Activated T-helper 1 cell treated with anti-CD3 and anti-CD28 coated beads, Interleukin-12 subunit alpha, Interleukin-12 subunit beta, Interleukin-2, Interleukin-4 antibody, amounts not matched to agents 30 ng/mL and 10 ng/mL and 1 ng/mL, durations not matched to agents 14 hours and 24 hours and 36 hours (primary cell): ENCODE measurements around the gene MPP4. TPM values are rescaled to one million over a fixed set of nuclear protein-coding genes. Genes with fewer than 3 reads are reported as not detected.
"Not testable (repeated sequence)": the region's sequence is repeated elsewhere in the genome, so short reads cannot be mapped to it uniquely, and the experiment has no call there.

ENCODE experiments used
- DNase-seq: peaks from one replicate; pipeline ENCODE4 v3.0.0; 2021; ENCODE audit warnings: low spot score
- H3K27ac Mint-ChIP-seq: one replicate; pipeline ENCODE4 v1.8.0; 2021; ENCODE audit warnings: mild to moderate bottlenecking, mixed read lengths
- H3K27me3 Mint-ChIP-seq: one replicate; pipeline ENCODE4 v1.8.0; 2022; ENCODE audit warnings: mild to moderate bottlenecking, moderate library complexity, mixed read lengths; ENCODE audit not compliant: insufficient read depth
- H3K36me3 Mint-ChIP-seq: one replicate; pipeline ENCODE4 v1.8.0; 2021; ENCODE audit warnings: low read depth, mixed read lengths
- H3K4me1 Mint-ChIP-seq: one replicate; pipeline ENCODE4 v1.8.0; 2021; ENCODE audit warnings: low read depth, mixed read lengths
- H3K4me3 Mint-ChIP-seq: one replicate; pipeline ENCODE4 v1.8.0; 2021; ENCODE audit warnings: mild to moderate bottlenecking, moderate library complexity, mixed read lengths
- H3K9me3 Mint-ChIP-seq: one replicate; pipeline ENCODE4 v1.8.0; 2021; ENCODE audit warnings: mixed read lengths
- intact Hi-C: fragments of 100-400 bp; cut with micrococcal nuclease; formaldehyde crosslinking; loops from one replicate; pipeline ENCODE4 v1.15.1; 2024
- total RNA-seq: library from RNA; stranded (reverse); gene quantifications from 2 replicates; pipeline ENCODE4 v1.2.3, GENCODE V29; 2022

MPP4 gene
- total RNA-seq, 1 donor from 2014 or later, result not detected

DNA sequence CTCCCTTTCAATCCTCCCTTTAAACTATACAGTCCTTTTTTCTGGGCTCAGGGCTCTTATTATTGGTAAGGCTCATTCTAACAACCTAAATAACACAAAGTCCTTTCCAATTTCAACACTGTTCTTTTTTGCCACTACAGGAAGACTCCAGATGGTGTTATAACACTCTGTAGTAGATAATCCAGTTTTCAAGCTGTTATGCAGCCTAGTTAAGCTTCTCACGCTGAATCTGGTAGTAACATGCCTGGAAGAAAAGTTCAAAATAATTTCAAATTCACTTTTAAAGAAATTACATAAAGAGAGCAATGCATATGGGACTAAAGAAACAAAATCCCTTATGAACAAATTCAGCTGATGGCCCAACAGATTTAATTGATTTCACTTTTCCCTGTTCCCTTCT, 3.2 kb upstream of the MPP4 start:
- no peak for DNase-seq
- intact Hi-C loops, result loop anchor here (1.0 kb wide), 1 partner anchor 21 kb away; no protein-coding TSS in a partner anchor
- H3K27ac Mint-ChIP-seq, result no peak overlapping the region
- peaks cover 10% of the 10 kb centered on the region for H3K36me3 Mint-ChIP-seq
- H3K9me3 Mint-ChIP-seq, result no peaks in the 10 kb centered on the region
- H3K4me3 Mint-ChIP-seq, result no peak overlapping the region
- no peaks in the 10 kb centered on the region for H3K4me1 Mint-ChIP-seq
- H3K27me3 Mint-ChIP-seq, result no peaks in the 10 kb centered on the region

DNA sequence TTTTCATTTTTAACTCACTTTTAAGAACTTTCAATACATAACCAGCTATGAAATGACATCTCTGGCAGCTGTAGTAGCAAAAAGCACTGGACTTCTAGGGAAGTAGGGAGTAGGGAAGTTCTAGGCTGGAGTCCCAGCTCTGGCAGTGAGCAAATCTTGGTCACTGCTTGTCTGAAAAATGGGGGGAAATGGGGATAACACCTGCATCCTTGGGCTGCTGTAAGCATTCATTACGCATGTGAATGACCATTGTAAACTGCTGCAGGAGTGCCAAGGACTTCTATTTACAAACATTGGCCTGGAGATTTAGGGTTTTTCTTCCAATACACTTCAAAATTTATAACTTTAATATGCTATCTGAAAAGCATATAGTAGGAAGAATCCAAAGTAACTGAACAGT, 972 bp upstream of the MPP4 start:
- no peak for DNase-seq
- intact Hi-C loops, result no loop called here
- Mint-ChIP-seq H3K27ac (no peak overlapping the region), H3K4me1 (no peaks in the 10 kb centered on the region), H3K27me3 (no peaks in the 10 kb centered on the region), H3K4me3 (no peak overlapping the region), H3K9me3 (no peaks in the 10 kb centered on the region), H3K36me3 (peaks cover 8% of the 10 kb centered on the region)

DNA sequence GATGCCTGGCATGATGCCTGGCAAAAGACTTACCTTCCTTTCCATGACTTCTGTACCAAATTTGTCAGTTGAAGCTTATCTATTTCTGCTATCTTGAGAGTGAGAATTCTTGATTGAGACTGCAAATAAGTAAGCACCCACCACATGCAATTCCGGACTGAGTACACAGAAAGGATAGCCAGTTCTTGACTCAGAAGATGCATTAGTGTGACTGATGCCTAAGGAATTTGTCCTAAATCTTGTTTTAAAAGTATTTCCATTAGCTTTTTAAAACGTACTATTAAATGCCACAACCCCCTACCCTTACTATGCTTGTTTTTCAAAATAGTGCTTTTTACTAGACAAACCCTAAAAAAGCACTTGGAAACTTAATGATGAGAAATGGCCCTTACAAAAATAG, 545 bp downstream of the MPP4 start:
- H3K4me3 Mint-ChIP-seq, result no peak overlapping the region
- H3K9me3 Mint-ChIP-seq, result no peaks in the 10 kb centered on the region
- intact Hi-C loops, result no loop called here
- no peak overlapping the region for H3K27ac Mint-ChIP-seq
- H3K27me3 Mint-ChIP-seq, result no peaks in the 10 kb centered on the region
- no peaks in the 10 kb centered on the region for H3K4me1 Mint-ChIP-seq
- no peak for DNase-seq
- H3K36me3 Mint-ChIP-seq, result peaks cover 2% of the 10 kb centered on the region

DNA sequence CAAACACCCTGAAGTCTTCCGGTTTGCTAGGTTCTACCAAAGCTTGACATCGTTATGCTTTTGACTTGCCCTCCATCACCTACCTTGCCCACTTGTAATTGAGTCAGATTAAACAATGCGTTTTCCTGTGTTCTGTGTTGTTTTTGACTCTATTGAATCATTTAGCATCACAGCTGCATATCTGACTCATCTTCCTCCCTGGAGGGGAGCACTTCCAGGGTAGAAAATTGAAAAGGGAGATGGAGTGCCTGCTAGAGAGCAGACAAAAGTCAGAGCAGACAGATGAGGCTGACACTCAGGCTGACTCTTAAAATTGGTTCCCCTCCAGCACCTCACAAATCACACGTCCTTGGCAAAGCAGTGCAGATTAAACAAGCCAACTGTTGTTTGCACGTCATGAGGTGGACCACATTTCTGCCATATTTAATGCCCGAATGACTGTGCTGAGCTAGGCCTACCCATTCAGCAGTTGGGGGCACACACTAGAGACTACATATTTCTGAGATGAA, 2.2 kb downstream of the MPP4 start:
- intact Hi-C loops, result no loop called here
- peaks cover 2% of the 10 kb centered on the region for H3K36me3 Mint-ChIP-seq
- no peak overlapping the region for H3K27ac Mint-ChIP-seq
- H3K4me3 Mint-ChIP-seq, result no peak overlapping the region
- H3K9me3 Mint-ChIP-seq, result no peaks in the 10 kb centered on the region
- peaks cover 1% of the 10 kb centered on the region for H3K27me3 Mint-ChIP-seq
- H3K4me1 Mint-ChIP-seq, result no peaks in the 10 kb centered on the region
- no peak for DNase-seq

DNA sequence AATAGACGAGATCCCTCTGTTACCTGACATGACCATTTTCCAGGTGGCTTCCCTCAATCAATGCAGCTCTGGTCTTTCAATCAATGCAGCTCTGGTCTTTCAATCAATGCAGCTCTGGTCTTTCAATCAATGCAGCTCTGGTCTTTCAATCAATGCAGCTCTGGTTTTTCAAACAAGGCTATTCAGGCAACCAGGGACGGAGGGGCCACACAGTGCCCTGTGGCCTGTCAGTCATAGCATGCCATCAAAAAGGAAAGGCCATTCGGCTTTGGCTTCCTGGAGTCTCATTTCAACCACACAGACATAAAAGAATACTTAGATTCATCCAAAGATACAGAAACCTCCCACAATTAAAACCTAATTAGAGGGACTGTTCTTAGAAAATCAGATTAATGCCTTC, 13.3 kb downstream of the MPP4 start:
- intact Hi-C loops, result no loop called here
- H3K4me1 Mint-ChIP-seq, result no peaks in the 10 kb centered on the region
- no peak for DNase-seq
- no peak overlapping the region for H3K4me3 Mint-ChIP-seq
- H3K27me3 Mint-ChIP-seq, result peaks cover 26% of the 10 kb centered on the region
- H3K36me3 Mint-ChIP-seq, result no peaks in the 10 kb centered on the region
- no peak overlapping the region for H3K27ac Mint-ChIP-seq
- H3K9me3 Mint-ChIP-seq, result no peaks in the 10 kb centered on the region

DNA sequence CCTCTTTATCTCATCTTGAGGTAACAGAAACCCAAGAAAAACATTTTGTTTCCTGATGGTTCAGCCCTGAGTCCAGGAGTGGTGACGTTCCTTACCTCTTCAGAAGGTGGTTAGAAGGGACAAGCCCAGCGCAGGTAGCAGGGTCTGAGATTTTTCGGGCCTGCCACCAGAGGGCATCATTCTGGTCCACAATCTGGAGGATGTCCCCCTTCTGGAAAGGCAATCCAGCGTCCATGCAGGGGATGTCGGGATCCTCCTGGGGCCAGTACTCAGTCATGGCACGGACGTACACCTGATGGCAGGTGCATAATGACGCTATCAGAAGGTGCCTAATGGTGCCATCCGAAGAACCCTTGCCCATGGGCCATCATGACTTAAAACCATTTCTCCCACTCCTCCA, 17.7 kb downstream of the MPP4 start:
- intact Hi-C loops, result no loop called here
- no peak overlapping the region for H3K4me3 Mint-ChIP-seq
- DNase-seq, result no peak

DNA sequence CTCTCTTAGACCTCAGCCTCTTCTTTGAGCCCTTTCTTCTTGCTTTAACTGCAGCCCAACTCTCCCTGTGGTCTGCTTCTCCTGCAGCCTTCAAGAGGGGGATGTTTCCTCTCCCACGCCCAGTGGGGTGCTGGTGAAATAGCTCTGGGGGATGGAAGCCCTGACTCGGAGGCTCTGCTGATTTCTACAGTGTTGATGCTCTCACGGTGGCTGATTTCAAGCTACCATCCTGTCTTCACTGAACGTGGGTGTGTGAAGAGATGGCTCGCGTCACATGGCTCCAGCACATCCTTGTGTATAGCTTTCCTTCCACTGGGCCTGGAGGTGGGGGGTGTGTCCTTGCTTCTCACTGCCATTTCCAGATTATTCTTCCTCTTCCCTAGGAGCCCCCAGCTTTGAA, 20.0 kb downstream of the MPP4 start:
- no peak for DNase-seq
- Mint-ChIP-seq H3K36me3 (no peaks in the 10 kb centered on the region), H3K27me3 (peaks cover 9% of the 10 kb centered on the region), H3K4me1 (no peaks in the 10 kb centered on the region), H3K4me3 (no peak overlapping the region), H3K9me3 (no peaks in the 10 kb centered on the region), H3K27ac (no peak overlapping the region)
- intact Hi-C loops, result no loop called here

More for the DNA sequence above, 17.7 kb downstream of the MPP4 start:
- H3K36me3 Mint-ChIP-seq, result no peaks in the 10 kb centered on the region
- no peaks in the 10 kb centered on the region for H3K9me3 Mint-ChIP-seq
- H3K27ac Mint-ChIP-seq, result no peak overlapping the region
- no peaks in the 10 kb centered on the region for H3K4me1 Mint-ChIP-seq
- H3K27me3 Mint-ChIP-seq, result peaks cover 9% of the 10 kb centered on the region

DNA sequence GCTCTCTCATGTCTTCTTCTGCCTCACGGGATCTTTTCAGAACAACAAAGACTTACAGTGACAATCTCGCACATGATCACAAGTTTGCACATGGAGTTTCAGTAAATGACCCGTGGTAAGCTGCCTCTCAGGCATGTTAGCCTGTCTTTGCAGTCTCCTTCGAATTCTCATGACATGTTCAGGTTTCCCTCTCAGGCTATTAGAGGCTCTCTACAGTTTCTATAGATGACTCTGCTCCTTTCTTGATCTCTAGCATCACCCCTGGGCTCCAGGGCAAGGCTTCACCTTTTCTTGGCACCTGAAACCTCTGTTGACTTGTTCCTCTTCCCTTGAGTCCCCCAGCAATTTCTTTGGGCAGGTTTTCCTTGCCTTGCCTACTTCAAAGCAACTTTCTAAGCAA, 23.0 kb downstream of the MPP4 start:
- Mint-ChIP-seq H3K4me3 (no peak overlapping the region), H3K36me3 (no peaks in the 10 kb centered on the region), H3K9me3 (no peaks in the 10 kb centered on the region), H3K27me3 (peaks cover 5% of the 10 kb centered on the region), H3K4me1 (no peaks in the 10 kb centered on the region), H3K27ac (no peak overlapping the region)
- intact Hi-C loops, result no loop called here
- no peak for DNase-seq

DNA sequence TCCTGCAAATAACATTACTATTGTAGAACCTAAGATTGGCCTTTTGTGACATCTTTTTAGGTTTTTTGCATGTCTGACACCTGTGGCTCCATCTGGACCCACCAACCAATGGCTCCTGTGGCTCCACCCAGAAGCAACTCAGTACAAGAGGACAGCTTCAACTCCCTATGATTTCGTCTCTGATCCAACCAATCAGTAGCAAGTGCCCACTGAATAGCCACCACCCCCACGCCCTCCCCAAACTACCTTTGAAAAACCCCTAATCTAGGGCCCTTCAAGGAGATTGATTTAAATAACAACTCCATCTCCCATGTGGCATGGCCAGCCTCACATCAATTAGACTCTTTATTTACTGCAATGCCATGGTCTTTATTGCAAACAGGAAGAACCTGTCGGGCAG, 23.6 kb downstream of the MPP4 start:
- H3K27ac Mint-ChIP-seq, result no peak overlapping the region
- H3K36me3 Mint-ChIP-seq, result no peaks in the 10 kb centered on the region
- H3K4me1 Mint-ChIP-seq, result no peaks in the 10 kb centered on the region
- no peak overlapping the region for H3K4me3 Mint-ChIP-seq
- no peak for DNase-seq
- H3K27me3 Mint-ChIP-seq, result peaks cover 5% of the 10 kb centered on the region
- intact Hi-C loops, result no loop called here
- H3K9me3 Mint-ChIP-seq, result no peaks in the 10 kb centered on the region

DNA sequence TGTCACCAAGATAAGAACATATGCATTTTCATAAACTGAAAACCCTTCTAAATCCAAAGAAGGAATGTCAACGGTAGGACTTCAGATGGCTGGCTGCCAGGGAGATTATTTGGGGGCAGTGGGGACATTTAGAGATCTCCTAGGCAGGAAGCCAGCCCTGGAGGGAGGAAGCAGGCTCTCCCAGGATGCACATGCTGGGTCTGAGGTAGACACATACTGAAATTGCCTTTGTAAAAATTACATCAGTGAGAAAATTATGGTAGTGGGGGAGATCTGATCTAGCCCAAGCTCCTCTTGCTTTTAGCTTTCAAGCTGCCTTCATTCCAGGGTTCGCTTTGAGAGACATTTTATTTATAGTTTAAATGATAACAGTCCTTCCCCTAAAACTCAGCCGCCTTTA, 24.1 kb downstream of the MPP4 start:
- no peak for DNase-seq
- H3K4me1 Mint-ChIP-seq, result no peaks in the 10 kb centered on the region
- no peak overlapping the region for H3K27ac Mint-ChIP-seq
- no peak overlapping the region for H3K4me3 Mint-ChIP-seq
- no peaks in the 10 kb centered on the region for H3K36me3 Mint-ChIP-seq
- intact Hi-C loops, result no loop called here
- no peaks in the 10 kb centered on the region for H3K9me3 Mint-ChIP-seq
- peaks cover 5% of the 10 kb centered on the region for H3K27me3 Mint-ChIP-seq

DNA sequence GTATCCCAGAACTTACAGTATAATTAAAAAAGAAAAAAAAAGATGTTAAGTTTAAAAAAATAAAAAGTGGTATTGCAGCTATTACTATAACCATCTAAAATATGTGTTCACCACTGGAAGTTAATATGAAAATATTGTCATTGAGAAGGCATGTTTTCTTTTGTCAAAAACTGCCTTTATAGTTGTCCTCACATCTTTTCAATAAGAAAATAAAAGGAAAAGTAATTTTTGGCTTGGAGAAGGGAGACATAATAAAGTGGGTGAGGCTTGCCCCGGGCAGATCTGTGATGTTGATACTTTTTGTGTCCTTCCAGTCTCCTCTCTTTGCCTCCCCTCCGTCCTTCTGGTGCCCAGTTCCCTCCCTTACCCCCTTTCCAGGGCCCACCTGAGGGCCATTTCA, 24.9 kb downstream of the MPP4 start:
- H3K36me3 Mint-ChIP-seq, result no peaks in the 10 kb centered on the region

DNA sequence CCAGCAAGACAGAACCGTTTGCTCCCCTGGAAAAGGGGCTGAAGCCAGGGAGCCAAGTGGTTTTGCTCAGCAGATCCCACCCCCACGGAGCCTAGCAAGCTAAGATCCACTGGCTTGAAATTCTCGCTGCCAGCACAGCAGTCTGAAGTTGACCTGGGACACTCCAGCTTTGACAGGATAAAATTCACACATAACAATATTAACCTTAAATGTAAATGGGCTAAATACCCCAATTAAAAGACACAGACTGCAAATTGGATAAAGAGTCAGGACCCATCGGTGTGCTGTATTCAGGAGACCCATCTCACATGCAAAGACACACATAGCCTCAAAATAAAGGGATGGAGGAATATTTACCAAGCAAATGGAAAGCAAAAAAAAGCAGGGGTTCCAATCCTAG, 27.2 kb downstream of the MPP4 start:
- intact Hi-C loops, H3K27ac Mint-ChIP-seq, DNase-seq, H3K4me1 Mint-ChIP-seq, H3K4me3 Mint-ChIP-seq, H3K27me3 Mint-ChIP-seq, H3K36me3 Mint-ChIP-seq, H3K9me3 Mint-ChIP-seq: not testable (repeated sequence)

More for the DNA sequence above, 24.9 kb downstream of the MPP4 start:
- no peak for DNase-seq
- Mint-ChIP-seq H3K27me3 (peaks cover 5% of the 10 kb centered on the region), H3K4me3 (no peak overlapping the region), H3K27ac (no peak overlapping the region), H3K9me3 (no peaks in the 10 kb centered on the region), H3K4me1 (no peaks in the 10 kb centered on the region)
- intact Hi-C loops, result no loop called here

DNA sequence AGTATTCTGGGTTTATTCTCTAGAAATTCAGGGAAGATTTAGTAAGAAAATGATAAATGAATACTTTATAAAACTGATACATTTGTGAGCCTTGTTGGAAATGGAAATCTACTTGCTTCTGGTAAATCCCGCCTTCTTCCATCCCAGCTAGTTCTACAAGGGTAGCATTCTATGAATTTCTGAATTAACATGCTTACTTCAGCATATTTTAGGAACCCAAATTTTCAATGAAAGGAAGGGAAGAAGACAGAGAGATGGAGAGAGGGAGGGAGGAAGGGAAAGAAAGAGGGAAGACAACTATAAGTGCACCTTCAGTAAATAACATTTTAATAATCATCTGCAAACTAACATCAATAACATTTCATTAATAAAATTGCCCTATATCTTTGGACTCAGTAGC, 28.6 kb downstream of the MPP4 start:
- H3K9me3 Mint-ChIP-seq, result no peaks in the 10 kb centered on the region
- H3K4me3 Mint-ChIP-seq, result no peak overlapping the region
- H3K4me1 Mint-ChIP-seq, result no peaks in the 10 kb centered on the region
- H3K27me3 Mint-ChIP-seq, result peaks cover 6% of the 10 kb centered on the region
- no peak for DNase-seq
- H3K36me3 Mint-ChIP-seq, result no peaks in the 10 kb centered on the region
- H3K27ac Mint-ChIP-seq, result no peak overlapping the region
- intact Hi-C loops, result no loop called here

DNA sequence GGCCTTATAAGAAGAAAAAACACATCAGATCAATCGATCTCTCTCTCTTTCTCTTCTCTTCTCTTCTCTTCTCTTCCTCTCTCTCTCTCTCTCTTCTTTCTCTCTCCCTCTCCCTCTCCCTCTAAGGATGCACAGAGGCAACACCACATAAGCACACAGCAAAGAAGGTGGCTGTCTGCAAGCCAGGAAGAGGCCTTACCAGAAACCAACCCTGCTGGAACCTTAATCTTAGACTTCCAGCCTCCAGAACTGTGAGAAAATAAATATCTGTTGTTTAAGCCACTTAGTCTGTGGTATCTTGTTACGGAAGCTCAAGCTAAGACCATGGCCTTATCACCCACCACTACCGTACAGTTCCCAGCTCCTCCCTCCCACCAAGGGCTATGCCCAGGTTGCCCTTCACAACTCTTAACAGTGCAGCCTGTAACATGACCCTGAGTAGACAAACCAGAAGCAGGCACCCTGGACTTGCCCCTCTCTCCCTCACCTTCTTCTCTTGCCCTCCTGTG, 30.0 kb downstream of the MPP4 start:
- intact Hi-C loops, result no loop called here
- Mint-ChIP-seq H3K4me1 (no peaks in the 10 kb centered on the region), H3K4me3 (no peak overlapping the region), H3K9me3 (no peaks in the 10 kb centered on the region), H3K27ac (no peak overlapping the region), H3K27me3 (peaks cover 10% of the 10 kb centered on the region), H3K36me3 (no peaks in the 10 kb centered on the region)
- DNase-seq, result no peak
